Astrocyte of the hippocampus (primary cell): ENCODE data around the gene CEBPG.

Experiments
- DNase-seq: peaks from one replicate; pipeline ENCODE4 v3.0.0; 2011; ENCODE audit warnings: low read depth, low spot score

The CEBPG gene

GRCh38 chr19:33382006-33382405 lies 8.5 kb downstream of the CEBPG start:
- DNase-seq: no peak

DNA sequence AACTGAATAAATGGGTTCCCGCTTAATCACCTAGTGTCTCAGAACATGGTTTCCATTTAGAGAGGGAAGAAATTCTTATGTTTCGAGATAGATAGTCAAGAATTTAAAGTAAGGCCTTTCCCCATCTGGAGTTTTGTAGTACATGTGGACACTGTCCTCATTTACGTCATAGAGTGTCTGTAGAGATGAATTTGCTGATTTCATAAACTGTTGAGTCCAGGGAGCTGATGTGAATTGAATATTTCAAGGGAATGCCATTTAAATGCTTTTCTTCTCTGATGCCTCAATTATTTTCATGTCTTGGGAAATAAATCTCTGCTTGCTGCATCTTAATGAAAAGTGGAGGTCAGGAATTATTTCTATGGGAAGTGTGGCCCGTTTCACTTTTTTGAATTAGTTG lies 9.5 kb downstream of the CEBPG start:
- DNase-seq: no peak

- no peak for DNase-seq
Measured at GRCh38 chr19:33383720-33384292, 10.3 kb downstream of the CEBPG start.

GRCh38 chr19:33384983-33385382 lies 11.5 kb downstream of the CEBPG start:
- DNase-seq: no peak

DNA sequence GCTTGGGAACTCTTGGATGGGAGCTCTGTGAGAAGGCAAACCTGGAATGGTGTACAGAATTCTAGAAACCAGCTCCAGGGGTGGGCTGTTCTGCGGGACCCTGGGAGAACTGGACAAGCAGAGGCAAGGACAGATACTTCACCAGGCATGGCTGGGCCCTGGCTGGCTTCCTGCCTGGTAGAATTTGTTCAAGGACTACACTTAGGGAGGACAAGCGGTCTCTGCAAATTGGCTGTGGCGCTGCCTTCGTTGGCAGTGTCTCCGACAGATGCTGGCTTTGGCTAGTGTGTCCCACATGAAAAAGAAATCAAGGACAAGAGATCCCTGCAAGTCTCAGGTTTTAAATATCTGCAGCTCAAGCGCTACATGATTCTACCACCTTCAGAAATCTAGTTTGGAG lies 12.4 kb downstream of the CEBPG start:
- DNase-seq: no peak

DNA sequence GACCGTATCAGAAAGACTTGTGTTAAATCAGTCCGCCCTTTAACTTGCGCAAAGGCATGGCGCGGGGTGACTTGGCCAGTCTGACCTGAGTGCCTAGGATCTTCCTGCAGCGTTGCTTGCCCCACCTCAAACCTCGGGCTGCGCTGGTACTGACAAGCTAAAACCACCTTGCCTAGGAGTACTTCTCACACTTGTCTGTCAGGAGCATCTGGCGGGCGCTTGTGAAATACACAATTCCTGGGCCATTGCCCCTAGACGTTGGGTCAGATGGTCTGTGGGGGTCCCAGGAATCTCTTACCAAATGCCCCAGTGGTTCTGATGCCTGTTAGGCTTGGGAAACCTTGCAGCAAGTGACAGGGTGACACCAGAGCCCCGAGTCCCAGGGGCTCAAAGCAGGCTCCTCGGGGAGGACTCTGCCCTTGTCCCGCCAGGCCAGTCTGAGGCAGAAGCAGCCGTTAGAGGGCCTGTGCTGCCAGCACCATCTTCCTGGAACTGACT lies 12.9 kb downstream of the CEBPG start:
- DNase-seq: no peak

DNA sequence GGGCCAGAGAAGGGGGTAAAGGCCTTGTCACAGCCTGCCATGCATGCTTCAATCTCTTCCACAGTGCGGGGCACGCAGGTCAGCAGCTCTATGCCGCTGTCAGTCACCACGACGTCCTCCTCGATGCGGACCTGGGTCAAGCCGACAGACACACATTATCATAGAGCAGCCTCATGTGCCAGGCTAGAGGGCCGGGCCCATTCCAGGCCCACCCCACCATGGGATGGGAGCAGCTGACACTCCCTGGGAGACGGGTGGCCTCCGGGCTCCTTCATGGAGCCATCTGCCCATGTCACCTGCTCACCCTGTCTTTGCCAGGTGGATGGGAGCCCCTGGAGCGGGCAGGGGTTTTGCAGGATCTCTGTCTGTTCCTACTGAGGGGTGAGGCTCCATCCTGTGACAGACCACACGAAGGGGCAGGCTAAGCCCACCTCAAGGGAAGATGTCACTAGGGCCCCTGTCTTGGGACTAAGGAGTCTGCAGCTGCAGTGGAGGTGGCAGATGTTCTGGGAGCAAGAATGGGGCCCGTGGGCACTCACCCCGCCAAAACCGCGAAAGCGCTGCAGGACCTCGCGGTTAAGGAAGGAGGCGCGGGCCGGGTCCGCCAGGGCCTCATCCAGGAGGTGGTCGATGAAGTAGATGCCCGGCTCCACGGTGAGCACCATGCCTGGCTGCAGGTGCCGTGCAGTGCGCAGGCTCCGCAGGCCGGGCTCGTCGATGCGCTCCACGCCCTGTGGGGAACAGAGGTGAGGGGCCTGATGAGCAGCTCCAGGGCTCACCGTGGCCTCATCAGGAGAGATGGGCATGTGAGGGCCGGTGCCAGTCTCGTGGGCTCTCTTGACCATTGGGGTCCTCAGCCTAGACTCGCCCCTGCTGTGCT lies 14.1 kb downstream of the CEBPG start:
- DNase-seq: no peak

- no peak for DNase-seq
Measured at GRCh38 chr19:33388231-33388724, 14.8 kb downstream of the CEBPG start.

- no peak for DNase-seq
Measured at GRCh38 chr19:33388725-33389420, 15.4 kb downstream of the CEBPG start.

DNA sequence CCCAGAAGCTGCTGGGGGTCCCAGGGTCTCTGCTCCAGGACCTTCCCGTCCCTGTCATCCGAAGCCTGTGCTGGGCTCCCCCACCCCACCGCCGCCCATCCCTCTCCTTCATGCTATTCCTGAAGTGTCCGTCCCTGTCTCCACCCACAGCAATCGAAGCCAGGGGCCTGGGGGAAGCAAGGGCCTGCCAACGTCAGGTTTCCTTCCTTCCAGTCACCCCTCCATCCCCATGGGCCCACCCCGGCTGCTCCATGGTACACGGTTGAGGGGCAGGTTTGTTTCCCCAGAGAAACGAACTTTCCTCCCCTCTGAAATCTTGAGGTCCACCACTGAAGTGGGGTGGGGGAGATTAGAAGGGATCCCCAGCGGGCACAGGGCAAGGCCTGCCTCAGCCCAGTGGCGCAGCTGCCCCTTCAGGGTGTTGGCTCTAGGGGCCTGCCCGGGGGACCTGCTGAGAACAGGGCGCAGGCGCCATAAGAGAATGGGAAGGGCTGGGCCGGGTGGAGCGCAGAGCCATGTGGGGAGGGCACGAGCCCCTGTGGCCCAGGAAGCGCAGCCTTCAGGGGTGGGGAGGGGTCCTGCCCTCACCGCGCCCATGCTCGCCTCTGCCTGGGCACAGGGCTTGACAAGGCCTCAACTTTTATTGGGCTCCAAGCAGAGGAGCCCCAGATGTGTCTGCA lies 16.1 kb downstream of the CEBPG start:
- DNase-seq: no peak

- no peak for DNase-seq
Measured at GRCh38 chr19:33390101-33390907, 16.8 kb downstream of the CEBPG start.

GRCh38 chr19:33390908-33391630 lies 17.6 kb downstream of the CEBPG start:
- DNase-seq: no peak

DNA sequence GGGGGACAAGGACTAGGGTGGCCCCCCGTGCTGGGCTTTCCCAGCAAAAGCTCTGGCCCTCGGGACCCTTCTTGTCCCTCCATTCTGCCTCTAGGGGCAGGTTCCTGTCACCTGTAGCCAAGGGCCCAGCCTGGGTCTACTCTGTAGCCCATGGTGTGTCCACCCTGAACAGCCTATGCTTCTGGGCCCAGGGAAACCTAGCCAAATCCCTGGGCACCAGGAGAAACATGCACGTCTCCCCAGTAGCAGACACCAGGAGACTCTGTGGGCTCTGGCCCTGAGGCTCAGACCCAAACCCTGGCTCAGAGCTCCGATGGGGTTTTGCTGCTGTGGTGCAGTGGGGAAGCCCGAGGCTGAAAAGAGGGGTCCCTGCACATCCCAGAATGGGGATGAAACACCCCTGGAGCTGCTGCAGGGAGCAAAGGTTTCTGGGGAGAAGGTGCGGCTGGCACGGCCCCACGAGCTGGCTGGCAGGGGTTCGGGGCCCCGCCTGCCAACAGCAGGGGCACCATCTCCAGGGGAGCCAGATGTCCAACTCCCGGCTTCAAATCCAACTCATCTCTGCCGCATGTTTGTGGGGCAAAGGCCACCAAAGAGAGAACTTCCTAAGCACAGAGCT lies 18.2 kb downstream of the CEBPG start:
- DNase-seq: no peak

DNA sequence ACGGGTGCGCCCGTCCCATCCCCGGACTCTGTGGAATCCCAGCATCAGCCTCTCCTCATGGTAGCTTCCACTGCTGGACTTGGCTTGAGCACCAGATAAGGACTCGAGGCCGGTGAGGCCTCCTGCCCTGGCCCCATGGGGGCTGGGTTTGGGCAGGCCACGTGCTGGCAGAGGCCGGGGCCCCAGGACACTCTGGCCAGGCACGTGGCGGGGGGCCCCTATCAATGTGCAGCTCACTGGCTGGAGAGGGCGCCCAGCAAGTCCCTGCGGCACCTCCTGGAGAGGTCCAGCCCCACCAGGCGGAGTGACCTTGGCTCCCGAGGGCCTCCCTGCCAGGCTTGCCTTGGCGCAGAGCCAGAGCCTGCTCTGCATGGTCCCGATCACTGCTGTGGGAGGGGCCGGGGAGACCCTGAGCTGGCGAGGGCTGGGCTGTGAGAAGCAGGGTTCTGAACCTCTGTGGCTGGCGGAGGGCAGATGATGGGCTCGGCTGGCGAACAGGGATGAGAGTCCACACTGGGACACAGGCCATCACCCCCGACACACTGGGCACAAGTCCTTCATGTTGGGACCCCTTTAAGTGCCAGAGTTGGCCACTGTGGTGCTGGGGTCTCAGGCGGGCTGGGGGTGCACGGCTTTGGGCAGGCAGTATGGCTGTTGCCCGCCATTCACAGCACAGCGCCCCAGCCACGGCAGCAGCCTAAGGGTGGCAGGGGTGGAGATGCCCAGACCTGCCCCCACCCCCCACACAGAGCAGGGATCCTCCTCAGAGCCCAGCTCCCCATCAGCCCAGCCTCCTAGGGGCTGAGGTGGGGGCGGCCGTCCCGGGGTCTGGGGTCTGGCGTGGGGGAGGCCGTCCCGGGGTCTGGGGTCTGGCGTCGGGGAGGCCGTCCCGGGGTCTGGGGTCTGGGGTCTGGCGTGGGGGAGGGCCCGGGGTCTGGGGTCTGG lies 19.1 kb downstream of the CEBPG start:
- DNase-seq: no peak

- DNase-seq: no peak
Measured at GRCh38 chr19:33393286-33394005, 19.9 kb downstream of the CEBPG start.

- DNase-seq: peak; percentile 78
Measured at GRCh38 chr19:33394006-33394722, 20.7 kb downstream of the CEBPG start.
